Endothelial cell of umbilical vein (primary cell): ENCODE data around the gene ASB7.

Experiments
- EZH2 ChIP-seq: IDR thresholded peaks from 2 replicates; pipeline ENCODE4 v1.6.1; 2012; ENCODE audit warnings: borderline replicate concordance, low read depth, mild to moderate bottlenecking, moderate library complexity, low read length, inconsistent platforms; ENCODE audit not compliant: severe bottlenecking
- FOS ChIP-seq: IDR thresholded peaks from 2 replicates; pipeline ENCODE4 v1.6.1; 2011; ENCODE audit warnings: mild to moderate bottlenecking, low read length, moderate library complexity, borderline replicate concordance; ENCODE audit not compliant: insufficient read depth
- GATA2 ChIP-seq: IDR thresholded peaks from 2 replicates; pipeline ENCODE4 v1.7.0; 2011; ENCODE audit warnings: low read depth, mild to moderate bottlenecking, moderate library complexity, mixed read lengths, low read length; ENCODE audit not compliant: insufficient read length, insufficient read depth
- JUN ChIP-seq: IDR thresholded peaks from 2 replicates; pipeline ENCODE4 v1.6.1; 2011; ENCODE audit warnings: borderline replicate concordance, low read depth; ENCODE audit not compliant: insufficient read length, insufficient read depth
- MYC ChIP-seq: IDR thresholded peaks from one replicate; pipeline ENCODE4 v1.6.1; 2011; ENCODE audit warnings: mild to moderate bottlenecking, low read depth, low read length
- POLR2A ChIP-seq: IDR thresholded peaks from 2 replicates; pipeline ENCODE4 v1.6.1; 2012; ENCODE audit warnings: low read depth, mild to moderate bottlenecking, control low read depth, low read length
- POLR2AphosphoS5 ChIP-seq: IDR thresholded peaks from 2 replicates; pipeline ENCODE4 v1.6.1; 2012; ENCODE audit warnings: low read depth, mild to moderate bottlenecking, control low read depth, low read length, moderate library complexity; ENCODE audit not compliant: insufficient read depth
- TF ChIP-seq, protein P1 (sequence below), 2 donors: IDR thresholded peaks; 1 replicate in 1 of 2; 2 replicates in 1 of 2; pipeline ENCODE4 v1.5.1; 2011; ENCODE audit warnings: low read length in 2 of 2, mild to moderate bottlenecking in 2 of 2, moderate library complexity in 2 of 2, control low read depth in 1 of 2, inconsistent platforms in 1 of 2, low read depth in 1 of 2; ENCODE audit not compliant: insufficient read depth in 1 of 2; ENCODE audit errors: extremely low read depth in 1 of 2
- TF ChIP-seq, protein P2 (sequence below): IDR thresholded peaks from 2 replicates; pipeline ENCODE4 v1.6.1; 2011; ENCODE audit not compliant: insufficient read depth, insufficient read length

DNA sequence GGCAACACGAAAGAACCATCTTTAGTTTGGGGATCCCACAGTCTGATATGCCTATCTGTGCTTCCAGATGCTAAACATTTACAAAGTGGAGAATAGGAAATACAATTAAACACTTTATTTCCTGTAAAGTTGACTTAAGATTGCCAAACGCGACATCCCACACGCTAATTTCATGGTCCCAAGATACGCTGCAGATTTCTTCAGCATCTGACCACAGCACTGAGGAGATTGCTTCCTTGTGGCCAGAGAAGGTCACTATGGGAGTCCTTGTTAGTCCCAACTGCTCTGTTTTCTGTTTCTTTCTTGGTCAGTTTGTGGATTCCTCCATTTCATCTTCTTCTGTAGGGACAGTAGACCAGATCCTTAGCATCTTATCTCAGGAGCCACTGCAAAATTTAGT lies 43.3 kb downstream of the ASB7 start:
- TF ChIP-seq POLR2A (no peak), EZH2 (no peak), JUN (no peak), POLR2AphosphoS5 (no peak), MYC (no peak), GATA2 (no peak), FOS (no peak)
- TF ChIP-seq, protein P1, sequence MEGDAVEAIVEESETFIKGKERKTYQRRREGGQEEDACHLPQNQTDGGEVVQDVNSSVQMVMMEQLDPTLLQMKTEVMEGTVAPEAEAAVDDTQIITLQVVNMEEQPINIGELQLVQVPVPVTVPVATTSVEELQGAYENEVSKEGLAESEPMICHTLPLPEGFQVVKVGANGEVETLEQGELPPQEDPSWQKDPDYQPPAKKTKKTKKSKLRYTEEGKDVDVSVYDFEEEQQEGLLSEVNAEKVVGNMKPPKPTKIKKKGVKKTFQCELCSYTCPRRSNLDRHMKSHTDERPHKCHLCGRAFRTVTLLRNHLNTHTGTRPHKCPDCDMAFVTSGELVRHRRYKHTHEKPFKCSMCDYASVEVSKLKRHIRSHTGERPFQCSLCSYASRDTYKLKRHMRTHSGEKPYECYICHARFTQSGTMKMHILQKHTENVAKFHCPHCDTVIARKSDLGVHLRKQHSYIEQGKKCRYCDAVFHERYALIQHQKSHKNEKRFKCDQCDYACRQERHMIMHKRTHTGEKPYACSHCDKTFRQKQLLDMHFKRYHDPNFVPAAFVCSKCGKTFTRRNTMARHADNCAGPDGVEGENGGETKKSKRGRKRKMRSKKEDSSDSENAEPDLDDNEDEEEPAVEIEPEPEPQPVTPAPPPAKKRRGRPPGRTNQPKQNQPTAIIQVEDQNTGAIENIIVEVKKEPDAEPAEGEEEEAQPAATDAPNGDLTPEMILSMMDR (IDR thresholded peaks at IDR 0.05; ENCODE audit: extremely low read depth in 1 of 2, insufficient read depth in 1 of 2, low read depth in 1 of 2, low read length in 2 of 2), result no peak
- TF ChIP-seq, protein P2, sequence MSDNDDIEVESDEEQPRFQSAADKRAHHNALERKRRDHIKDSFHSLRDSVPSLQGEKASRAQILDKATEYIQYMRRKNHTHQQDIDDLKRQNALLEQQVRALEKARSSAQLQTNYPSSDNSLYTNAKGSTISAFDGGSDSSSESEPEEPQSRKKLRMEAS, result no peak
